ENCODE data around the gene ANO7.

- TF ChIP-seq CTCF (IDR thresholded peaks at IDR 0.05; ENCODE audit: low read depth, low read length) (no peak), EZH2phosphoT487 (IDR thresholded peaks at IDR 0.05; ENCODE audit: low read depth) (no peak)
Observed at GRCh38 chr2:241271706-241272302, 83.3 kb downstream of the ANO7 start.

Data from OCI-LY3 (cell line).